GM19025 (cell line): ENCODE results near the gene OR52I1.

Source experiments
- ATAC-seq: cut with Tn5 transposase; IDR thresholded peaks from one replicate; pipeline ENCODE4 v1.9.1; 2021; ENCODE audit warnings: mild to moderate bottlenecking, low read depth, moderate library complexity; ENCODE audit not compliant: unreplicated experiment

Gene OR52I1

DNA sequence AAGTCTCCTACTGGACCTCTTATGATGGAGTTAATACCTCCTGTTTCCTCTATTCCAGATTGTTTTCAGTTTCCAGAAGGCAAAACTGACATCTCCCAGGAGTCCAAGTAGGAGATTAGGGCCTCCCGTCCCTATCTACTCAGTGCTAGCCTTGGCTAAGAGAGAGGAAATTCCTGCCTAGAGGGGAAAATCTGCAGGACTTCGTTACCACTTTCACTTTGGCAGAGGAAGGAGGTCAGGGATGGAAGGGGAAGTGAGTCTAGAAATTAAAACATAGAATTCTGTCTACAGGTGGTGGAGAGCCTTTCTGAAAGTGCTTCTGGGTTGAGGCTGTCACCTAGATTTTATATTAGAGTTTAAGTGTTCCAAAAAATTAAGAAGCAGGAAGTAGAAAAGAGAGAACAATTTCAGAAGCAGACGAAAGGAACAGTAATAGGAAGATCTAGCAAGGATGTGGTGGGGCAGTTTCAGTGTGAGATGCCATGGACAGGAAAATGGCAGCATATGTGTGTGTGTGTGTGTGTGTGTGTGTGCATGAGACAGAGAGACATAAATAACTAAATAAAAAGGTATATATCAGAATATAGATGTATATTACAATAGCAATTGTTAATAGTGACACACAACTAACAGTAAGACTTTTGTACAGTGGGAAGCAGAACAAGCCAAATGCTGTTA, 16.6 kb downstream of the OR52I1 start:
- no peak for ATAC-seq

DNA sequence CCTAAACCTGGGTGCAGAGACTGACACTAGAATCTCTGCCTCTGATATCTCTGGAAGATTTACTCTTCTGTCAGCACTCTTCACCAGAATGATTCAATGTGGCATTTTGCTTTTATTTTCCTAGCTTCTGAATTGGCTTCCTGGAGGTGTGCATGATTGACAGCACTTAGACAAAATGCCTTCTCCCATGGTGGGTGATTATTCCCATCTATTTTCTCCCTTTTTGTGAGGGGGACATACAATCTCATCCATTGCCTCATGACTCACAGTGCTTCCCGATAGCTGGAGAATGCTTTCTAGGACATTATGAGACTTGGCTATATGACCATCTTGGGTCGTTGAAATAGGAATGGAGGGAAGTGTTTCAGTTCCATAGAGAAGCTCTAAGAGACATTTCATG, 18.1 kb downstream of the OR52I1 start:
- ATAC-seq, result no peak

DNA sequence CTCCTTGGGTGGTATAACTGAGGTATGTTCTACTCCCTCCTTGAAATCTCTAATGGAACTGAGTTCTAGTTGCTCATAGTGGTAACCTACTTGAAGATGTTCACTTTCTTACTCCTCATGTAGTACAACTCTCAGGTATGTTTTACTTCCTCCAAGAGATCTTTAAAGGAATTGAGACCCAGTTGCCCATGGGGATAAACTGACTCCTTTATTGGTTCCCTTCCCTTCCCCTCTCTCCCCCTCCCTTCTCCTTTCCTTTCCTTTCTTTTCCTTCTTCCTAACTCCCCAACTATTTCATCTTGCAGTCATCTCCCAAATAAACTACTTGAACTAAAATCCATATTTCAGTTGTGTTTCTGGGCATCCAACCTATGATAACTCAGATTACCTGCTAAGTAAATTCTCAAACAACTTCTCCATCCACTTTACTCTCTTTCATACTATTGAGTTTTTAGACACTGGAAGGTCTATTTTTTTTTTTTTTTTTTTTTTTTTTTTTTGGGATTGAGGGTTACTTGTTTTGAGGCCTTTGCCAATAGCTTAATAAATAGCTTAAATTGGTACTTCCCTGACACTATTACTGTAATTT, 22.1 kb downstream of the OR52I1 start:
- ATAC-seq, result no peak

DNA sequence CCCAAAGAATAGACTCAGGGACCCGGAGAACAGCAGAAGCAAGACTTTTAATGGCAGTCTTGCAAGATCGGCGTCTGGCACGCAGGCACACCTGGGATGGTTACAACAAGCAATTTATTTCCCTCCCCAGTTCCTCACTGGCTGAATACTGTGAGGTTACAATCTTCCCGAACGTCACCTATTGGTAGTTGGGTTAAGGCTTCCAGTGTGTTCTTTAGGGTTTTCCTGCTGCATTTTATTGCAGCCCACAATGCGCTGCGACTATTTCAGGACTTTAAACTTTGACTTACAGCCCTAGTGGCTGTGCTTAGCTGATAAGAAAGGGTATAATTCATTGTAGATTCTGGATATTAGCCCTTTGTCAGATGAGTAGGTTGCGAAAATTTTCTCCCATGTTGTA, 25.7 kb downstream of the OR52I1 start:
- no peak for ATAC-seq

DNA sequence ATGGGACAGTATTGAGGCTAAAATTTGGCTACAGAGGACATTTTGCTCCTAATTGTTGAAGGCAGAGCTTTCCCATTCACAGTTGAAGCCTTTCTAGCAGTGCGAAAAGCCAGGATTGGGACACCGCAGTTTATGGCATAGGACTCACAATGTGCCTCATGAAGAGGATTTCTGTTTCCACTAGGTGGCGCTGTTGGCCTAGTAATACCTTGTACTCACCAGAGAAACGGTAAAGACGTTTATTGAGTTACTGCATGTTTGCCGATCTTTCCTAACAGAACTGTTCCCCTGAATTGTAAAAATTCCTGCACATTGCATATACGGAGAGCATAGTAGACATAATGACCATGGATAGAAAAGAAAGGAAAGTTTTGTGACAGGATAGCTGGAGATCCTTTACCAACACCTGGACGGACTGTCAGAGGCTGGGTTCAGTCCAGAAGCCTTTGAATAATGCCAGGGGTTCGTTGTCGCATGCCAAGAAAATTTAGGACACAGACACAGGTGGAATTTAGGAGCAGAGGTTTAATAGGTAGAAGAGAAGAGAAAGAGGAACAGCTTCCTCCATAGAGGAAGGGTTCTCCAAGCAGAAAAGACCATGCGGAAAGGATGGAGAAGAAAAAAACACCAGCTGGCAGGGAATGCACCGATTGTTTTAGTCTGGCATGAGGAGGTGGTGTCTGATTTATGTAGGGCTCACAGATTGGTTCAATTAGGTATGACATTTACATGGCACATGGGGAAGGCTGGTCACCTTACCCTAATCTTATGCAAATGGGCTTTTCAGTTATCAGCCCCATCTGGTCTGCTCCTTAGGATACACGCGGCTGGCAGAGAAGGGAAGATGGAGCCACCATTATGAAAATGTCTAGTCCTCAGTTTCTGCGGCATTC, 32.6 kb downstream of the OR52I1 start:
- ATAC-seq, result no peak

DNA sequence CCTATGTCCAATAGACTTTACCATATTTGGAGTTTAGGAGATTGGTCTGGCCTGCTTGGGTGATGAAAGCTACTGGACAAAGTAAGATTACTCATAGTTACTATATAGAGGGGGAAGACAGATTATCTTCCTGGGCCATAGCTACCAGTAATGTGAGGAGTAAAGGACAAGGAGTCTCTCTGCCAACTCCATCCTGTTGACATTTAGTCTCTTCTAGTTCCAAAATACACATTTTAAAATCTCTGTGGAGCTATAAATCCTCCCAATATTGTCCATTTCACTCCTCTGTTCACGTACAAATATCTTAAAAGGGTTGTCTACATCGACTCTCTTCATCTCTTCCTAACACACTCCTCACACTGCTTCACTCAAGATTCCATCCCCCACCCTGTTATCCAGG, 42.3 kb downstream of the OR52I1 start:
- ATAC-seq, result no peak

DNA sequence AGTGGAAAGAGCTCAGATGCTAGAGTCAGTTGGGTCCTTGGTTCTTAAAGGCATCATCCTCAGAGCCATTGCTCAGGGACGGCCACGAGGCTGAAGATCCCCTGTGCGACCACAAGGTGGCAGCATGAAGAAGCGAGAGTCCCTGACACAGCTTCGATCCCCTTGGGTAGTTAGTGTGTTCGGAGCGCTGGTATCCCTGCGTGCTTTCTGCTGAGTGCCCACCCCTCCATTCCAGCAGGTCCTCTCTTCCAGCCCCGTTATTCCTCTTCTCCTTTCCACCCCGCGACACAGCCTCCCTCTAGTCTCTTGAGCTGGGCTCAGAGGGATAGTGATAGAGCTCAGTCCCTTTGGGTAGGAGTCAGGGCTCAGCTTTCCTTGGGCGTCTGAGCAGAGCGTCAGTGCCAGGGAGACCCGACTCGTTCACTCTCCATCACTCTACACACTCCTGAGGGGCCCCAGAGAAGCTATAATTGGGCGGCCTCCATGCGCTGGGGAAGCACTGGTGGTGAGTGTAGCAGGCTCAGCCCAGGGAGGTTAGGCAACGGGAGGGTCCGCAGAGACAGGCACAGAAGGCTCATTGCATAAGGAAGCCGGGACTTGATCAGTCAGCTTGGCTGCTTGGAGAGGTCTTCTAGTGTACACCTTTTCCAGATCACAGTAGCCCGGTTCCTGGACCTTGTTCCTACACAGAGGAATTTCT, 43.3 kb downstream of the OR52I1 start, which contains the start of gene OR51D1:
Gene OR51D1 (plus strand): TSS at position 516 of the 700 bp plus-strand sequence. CDS start 2,314 bp downstream, outside the sequence.
- ATAC-seq, result peak; percentile 89

DNA sequence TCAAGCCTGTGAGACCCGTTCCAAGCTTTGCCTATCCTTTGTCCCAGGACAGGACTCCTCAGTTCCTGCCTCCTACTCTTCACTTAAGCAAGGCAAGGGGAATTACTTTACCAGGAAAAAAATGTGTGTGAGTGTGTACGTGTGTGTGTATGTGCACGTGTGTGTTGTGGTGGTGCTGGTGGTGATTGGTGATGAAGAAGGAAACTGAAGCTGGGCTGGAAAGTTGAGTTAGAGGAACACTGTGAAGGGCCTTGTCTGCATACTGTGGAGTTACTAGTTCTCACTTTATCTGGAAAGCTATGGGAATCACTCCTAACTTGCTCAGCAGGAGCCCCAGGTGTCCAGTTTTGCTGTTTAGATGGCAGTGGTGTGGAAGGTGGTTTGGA, 43.8 kb downstream of the OR52I1 start:
- ATAC-seq, result no peak

DNA sequence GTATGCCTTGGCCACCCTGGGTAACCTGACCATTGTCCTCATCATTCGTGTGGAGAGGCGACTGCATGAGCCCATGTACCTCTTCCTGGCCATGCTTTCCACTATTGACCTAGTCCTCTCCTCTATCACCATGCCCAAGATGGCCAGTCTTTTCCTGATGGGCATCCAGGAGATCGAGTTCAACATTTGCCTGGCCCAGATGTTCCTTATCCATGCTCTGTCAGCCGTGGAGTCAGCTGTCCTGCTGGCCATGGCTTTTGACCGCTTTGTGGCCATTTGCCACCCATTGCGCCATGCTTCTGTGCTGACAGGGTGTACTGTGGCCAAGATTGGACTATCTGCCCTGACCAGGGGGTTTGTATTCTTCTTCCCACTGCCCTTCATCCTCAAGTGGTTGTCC, 46.1 kb downstream of the OR52I1 start:
- no peak for ATAC-seq

DNA sequence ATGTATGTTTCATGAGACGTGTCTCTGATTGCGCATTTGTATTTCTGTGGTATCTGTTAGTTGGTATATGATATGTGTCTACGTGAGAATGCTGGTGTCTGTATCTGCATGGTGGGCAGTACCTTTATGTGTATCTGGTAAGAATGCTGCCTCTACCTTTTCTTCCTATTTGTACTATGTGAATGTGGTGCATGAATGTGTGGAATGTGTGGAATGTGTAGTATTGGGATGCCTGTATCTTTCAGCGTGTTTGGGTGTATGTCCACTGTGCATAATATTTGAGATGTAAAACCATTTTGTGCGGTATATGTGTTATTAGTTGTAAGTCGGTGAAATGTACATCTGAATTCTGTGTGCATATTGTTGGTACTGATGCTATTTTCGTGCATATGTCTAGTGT, 47.7 kb downstream of the OR52I1 start:
- no peak for ATAC-seq

DNA sequence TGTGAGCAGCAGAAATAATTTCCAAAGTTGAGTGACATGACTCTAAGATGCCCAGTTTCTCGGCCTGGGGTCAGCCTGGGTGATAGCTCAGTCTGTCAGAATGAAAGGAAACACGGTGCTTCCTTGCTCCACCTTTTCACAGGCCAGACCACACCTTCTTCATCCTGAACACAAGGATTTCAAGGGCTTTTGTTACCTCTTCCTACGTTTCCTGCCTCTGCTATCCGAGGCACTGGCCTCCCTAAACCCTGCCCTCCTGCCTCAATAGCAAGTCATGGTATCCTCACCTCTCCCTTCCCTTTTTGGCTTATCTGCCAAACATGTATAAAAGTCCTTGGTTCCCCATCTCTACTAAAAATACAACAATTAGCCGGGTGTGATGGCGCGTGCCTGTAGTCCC, 48.2 kb downstream of the OR52I1 start:
- no peak for ATAC-seq

DNA sequence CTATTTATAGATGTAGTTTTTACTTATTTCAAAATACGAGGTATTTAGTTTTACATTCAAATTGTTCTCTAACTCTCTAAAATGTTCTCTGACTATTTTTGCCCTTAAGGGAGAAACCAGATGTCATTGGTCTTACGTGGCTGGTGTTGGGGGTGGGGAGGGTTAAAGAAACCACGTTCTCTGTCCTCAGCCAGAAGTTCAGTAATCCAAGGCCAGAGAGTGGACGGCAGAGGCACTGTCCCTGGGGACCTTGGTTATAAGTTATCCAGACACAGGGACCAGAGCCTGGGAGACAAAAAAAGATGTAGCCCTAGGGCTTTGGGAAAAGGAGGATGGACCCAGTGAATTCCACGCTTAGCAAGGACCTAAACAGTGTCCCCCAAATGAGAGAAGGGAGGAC, 49.2 kb downstream of the OR52I1 start:
- no peak for ATAC-seq

DNA sequence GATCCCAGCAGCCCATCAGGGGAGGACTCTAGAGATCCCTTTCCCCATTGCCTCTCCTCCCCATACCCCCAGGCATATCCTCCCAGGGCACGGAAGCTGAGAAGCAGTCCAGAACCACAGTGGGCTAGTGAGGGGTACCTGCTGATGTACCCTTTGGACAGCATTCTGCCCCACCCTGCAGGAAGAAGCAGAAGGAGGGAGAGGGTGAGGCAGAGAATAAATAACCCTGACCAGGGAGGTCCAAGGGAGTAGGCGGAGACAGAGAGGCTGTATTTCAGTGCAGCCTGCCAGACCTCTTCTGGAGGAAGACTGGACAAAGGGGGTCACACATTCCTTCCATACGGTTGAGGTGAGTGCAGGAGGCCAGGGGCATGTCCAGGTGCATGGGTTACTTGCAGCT, 49.8 kb downstream of the OR52I1 start, which contains the start of gene OR51E1:
Gene OR51E1 (plus strand): TSS at position 301 of the 400 bp plus-strand sequence. CDS start 8,545 bp downstream, outside the sequence.
- no peak for ATAC-seq

DNA sequence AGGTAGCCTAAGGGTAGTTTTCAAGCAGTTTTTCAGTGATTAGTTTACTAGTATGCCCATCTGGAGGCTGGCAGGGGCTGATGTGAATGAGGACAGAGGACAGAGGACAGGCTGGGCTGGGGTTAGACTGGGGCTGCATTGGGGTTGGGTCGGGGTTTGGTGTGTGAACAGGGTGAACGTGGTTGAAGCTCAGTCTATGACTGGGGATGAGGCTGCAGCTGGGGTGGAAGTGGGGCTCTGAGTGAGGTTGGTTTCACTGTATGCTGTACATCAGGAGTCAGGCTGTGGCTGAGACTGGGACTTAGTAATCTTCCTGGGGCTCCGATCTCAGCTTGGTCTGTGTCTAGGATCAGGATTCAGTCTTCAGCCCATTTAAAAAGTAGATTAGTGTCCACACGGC, 50.4 kb downstream of the OR52I1 start:
- no peak for ATAC-seq
